SU-DHL-6 (cell line): ENCODE data around the gene FABP7.

ENCODE experiments used
- EZH2phosphoT487 ChIP-seq: fragments of 200-600 bp; sonication (generic), shearing (Covaris generic); conservative IDR thresholded peaks from 2 replicates; pipeline ENCODE4 v1.6.1; 2018; ENCODE audit warnings: mild to moderate bottlenecking, antibody characterized with exemption, low read length, moderate library complexity, mixed read lengths
- TF ChIP-seq, protein P1 (sequence below): fragments of 200-600 bp; sonication (generic); IDR thresholded peaks from one replicate; pipeline ENCODE4 v1.5.1; 2017; ENCODE audit warnings: antibody characterized with exemption, mild to moderate bottlenecking, low read length, moderate library complexity; ENCODE audit not compliant: insufficient read depth, poor library complexity, severe bottlenecking

DNA sequence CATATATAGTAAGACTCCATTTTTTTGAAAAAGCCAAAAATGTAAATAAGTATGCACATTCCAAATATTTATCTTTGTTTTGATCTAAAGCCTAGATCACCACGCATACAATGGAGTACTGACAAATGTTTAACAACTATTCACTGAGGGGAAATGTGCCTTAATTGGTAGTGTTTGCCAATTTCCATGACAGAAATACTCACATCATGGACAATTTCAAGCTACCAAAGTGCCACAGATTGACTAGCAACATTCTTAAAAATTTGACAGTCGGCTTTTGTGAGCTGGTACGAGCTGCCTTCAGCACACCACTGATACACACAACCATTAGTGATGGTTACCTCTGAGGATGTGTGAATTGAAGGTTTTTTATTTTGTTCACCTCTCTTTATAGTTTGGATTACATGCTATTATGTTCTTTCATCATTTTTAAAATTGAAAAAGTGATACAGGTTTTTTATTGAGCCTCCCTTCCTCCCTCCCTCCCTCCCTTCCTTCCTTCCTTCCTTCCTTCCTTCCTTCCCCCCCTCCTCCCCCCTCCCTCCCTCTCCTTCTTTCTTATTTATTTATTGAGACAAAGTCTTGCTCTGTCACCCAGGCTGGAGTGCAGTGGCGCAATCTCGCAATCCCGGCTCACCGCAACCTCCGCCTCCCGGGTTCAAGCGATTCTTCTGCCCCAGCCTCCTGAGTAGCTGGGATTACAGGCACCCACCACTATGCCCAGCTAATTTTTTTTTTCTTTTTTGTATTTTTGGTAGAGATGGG lies 28.8 kb downstream of the FABP7 start:
- TF ChIP-seq, protein P1, sequence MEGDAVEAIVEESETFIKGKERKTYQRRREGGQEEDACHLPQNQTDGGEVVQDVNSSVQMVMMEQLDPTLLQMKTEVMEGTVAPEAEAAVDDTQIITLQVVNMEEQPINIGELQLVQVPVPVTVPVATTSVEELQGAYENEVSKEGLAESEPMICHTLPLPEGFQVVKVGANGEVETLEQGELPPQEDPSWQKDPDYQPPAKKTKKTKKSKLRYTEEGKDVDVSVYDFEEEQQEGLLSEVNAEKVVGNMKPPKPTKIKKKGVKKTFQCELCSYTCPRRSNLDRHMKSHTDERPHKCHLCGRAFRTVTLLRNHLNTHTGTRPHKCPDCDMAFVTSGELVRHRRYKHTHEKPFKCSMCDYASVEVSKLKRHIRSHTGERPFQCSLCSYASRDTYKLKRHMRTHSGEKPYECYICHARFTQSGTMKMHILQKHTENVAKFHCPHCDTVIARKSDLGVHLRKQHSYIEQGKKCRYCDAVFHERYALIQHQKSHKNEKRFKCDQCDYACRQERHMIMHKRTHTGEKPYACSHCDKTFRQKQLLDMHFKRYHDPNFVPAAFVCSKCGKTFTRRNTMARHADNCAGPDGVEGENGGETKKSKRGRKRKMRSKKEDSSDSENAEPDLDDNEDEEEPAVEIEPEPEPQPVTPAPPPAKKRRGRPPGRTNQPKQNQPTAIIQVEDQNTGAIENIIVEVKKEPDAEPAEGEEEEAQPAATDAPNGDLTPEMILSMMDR: no peak
- TF ChIP-seq EZH2phosphoT487: no peak
